Activated T-cell treated with anti-CD3 and anti-CD28 coated beads, Interleukin-2, amount 50 U/mL, for 24 hours (primary cell): ENCODE results near the gene PHACTR2.

Experiments
- DNase-seq: peaks from one replicate; pipeline ENCODE4 v3.0.0-alpha.2; 2020
- H3K27ac Mint-ChIP-seq: 2 replicates; pipeline ENCODE4 v1.8.0; 2020; ENCODE audit warnings: mild to moderate bottlenecking, mixed read lengths
- H3K27me3 Mint-ChIP-seq: 2 replicates; pipeline ENCODE4 v1.8.0; 2020; ENCODE audit warnings: mixed read lengths
- H3K36me3 Mint-ChIP-seq: 2 replicates; pipeline ENCODE4 v1.8.0; 2020; ENCODE audit warnings: low read depth, mixed read lengths
- H3K4me1 Mint-ChIP-seq: 2 replicates; pipeline ENCODE4 v1.8.0; 2020; ENCODE audit warnings: low read depth, mixed read lengths
- H3K4me3 Mint-ChIP-seq: 2 replicates; pipeline ENCODE4 v1.8.0; 2020; ENCODE audit warnings: mild to moderate bottlenecking, moderate library complexity, mixed read lengths
- H3K9me3 Mint-ChIP-seq: 2 replicates; pipeline ENCODE4 v1.8.0; 2020; ENCODE audit warnings: mixed read lengths

The PHACTR2 gene

DNA sequence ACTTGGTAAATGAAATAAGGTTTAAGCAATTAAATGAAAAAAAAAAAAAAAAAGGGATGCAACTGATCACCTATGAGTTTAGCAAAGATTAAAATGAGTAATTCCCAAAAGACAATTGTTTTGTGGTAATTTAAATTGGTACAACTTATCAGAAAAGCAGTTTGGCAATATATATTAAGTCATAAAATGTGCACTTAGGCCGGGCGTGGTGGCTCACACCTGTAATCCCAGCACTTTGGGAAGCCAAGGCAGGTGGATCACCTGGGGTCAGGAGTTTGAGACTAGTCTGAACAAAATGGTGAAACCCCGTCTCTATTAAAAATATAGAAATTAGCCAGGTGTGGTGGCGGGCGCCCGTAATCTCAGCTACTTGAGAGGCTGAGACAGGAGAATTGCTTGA, 7.9 kb downstream of the PHACTR2 start:
- DNase-seq: no peak
- peaks cover 32% of the 10 kb centered on the region for H3K4me1 Mint-ChIP-seq

DNA sequence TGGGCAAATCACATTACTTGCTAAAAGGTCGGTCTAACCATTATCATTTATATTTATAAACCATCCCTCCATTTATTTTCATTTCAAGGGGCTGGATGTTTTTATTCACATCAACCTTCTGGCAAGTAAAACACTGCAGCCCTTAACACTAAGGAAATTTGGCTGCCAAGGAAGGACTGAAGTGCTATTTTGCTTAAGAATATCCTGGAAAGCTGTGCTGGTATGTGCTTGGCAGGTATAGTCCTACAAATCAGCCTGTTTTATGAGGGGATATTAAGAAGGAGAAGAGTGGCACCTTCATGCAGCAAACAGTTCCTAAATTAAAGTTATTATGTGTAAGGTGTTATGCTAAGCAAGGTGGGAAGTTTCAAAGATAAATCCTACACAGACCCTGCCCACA, 9.8 kb downstream of the PHACTR2 start:
- peaks cover 5% of the 10 kb centered on the region for H3K36me3 Mint-ChIP-seq
- no peak overlapping the region for H3K27ac Mint-ChIP-seq
- no peaks in the 10 kb centered on the region for H3K27me3 Mint-ChIP-seq
- H3K4me1 Mint-ChIP-seq: peaks cover 37% of the 10 kb centered on the region
- H3K9me3 Mint-ChIP-seq: peaks cover 4% of the 10 kb centered on the region
- no peak overlapping the region for H3K4me3 Mint-ChIP-seq
- DNase-seq: no peak

More for the DNA sequence above, 7.9 kb downstream of the PHACTR2 start:
- no peak overlapping the region for H3K4me3 Mint-ChIP-seq
- peaks cover 9% of the 10 kb centered on the region for H3K36me3 Mint-ChIP-seq
- no peak overlapping the region for H3K27ac Mint-ChIP-seq
- peaks cover 13% of the 10 kb centered on the region for H3K9me3 Mint-ChIP-seq
- no peaks in the 10 kb centered on the region for H3K27me3 Mint-ChIP-seq

DNA sequence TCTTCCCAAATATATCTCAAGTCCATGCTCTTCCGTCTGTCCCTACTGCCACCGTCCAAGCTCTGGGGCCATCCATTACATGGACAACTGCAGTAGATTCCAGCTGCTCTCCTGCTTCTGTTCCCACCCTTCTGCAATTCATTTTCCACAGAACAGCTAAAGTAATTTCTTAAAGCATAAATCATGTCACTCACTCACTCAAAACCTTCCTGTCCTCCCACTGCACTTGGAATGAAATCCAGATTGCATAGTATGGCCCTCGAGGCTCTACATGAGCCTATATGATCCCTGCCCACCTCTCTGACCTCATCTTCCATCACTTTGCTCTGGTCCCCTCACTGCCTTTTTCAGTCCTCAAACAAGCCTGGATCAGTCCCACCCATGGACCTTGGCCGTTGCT, 10.9 kb downstream of the PHACTR2 start:
- no peak overlapping the region for H3K4me3 Mint-ChIP-seq
- peaks cover 3% of the 10 kb centered on the region for H3K36me3 Mint-ChIP-seq
- H3K27ac Mint-ChIP-seq: no peak overlapping the region
- no peak for DNase-seq
- H3K27me3 Mint-ChIP-seq: no peaks in the 10 kb centered on the region
- H3K4me1 Mint-ChIP-seq: peaks cover 42% of the 10 kb centered on the region
- H3K9me3 Mint-ChIP-seq: no peaks in the 10 kb centered on the region

DNA sequence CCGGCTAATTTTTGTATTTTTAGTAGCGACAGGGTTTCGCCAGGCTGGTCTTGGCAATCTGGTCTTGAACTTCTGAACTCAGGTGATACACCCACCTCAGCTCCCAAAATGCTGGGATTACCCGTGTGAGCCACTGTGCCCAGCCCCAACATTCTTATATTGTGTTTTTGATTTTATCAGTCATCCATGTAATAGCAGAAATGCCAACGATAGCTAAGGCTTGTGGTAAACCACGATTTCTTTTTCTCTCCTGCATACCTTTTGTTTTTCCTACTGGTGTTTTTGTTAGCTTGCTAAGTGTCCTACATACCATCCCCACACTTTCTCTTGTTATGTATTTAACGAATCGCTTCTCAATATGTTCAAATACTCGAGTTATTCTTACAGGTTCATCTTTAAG, 12.1 kb downstream of the PHACTR2 start:
- Mint-ChIP-seq H3K27me3 (no peaks in the 10 kb centered on the region), H3K4me3 (no peak overlapping the region), H3K4me1 (peaks cover 52% of the 10 kb centered on the region), H3K36me3 (peaks cover 3% of the 10 kb centered on the region), H3K9me3 (no peaks in the 10 kb centered on the region), H3K27ac (no peak overlapping the region)
- no peak for DNase-seq

DNA sequence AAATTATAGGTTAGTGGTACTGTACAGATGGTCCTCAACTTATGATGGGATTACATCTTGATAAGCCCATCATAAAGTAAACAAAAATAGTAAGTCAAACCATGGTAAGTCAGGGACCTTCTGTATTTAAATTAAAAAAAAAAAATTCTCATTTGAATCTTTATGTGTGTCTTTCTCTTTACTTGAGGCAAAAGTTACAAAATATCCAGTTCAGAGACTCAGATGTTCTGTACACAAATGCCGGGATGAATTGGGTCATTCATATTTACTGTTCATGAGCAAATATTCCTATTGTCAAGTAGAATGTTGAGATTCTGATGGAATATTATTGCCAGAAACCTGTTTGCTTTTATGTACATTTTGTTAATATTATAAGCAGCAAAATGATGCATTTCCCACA, 13.4 kb downstream of the PHACTR2 start:
- no peak for DNase-seq
- no peaks in the 10 kb centered on the region for H3K9me3 Mint-ChIP-seq
- H3K4me3 Mint-ChIP-seq: no peak overlapping the region
- peaks cover 63% of the 10 kb centered on the region for H3K4me1 Mint-ChIP-seq
- H3K27ac Mint-ChIP-seq: no peak overlapping the region
- H3K27me3 Mint-ChIP-seq: no peaks in the 10 kb centered on the region
- H3K36me3 Mint-ChIP-seq: peaks cover 3% of the 10 kb centered on the region

DNA sequence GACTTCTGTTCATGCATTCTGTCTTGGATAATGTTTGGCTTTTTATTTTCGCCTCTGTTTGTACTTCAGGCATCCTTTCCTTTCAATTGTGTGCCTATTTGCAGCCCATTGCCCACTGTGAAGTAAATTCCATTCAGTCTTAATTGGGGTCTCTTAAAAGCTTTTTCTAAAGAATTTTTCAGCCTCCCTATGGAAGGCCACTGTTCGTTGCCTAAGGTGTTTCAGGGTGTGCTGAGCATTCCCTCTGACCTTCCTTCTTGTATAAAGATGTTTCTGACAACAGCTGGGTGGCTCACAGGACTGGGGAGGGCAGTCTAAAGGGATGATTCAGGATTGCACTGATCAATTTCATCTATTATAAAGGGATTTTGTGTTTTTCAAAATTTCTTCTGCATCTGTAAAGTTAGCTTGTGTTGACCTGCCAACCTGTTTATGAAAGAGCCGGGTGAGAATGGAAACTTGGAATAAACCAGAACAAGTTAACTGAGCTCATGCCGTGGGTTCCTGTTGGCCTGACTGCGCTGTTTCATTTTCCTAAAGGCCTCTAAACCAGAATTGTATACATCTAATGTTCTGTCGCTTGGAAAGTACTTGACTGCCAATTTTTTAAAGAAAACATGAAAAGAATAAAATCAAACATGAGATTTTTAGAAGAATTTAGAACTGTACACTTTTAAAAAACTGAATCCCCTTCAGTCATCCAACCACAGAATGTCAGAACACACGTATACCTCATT, 14.3 kb downstream of the PHACTR2 start:
- Mint-ChIP-seq H3K27me3 (no peaks in the 10 kb centered on the region), H3K27ac (no peak overlapping the region)

DNA sequence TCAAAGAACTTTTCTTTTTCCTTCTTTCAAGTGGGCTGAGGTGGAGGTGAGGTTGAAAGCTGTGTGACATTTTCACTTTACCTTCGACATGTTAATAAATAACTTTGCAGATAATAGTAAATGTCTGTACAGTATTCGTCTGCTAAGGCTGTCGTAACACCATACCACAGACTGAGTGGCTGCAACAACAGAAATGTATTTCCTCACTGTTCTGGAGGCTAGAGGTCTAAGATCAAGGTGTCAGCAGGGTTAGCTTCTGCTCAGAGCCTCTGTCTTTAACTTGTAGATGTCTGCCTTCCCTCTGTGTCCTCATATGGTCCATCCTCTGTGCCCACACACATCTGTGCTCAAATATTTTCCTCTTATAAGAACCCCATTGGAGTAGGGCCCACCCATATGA, 14.9 kb downstream of the PHACTR2 start:
- H3K4me3 Mint-ChIP-seq: no peak overlapping the region

More for the DNA sequence above, 14.3 kb downstream of the PHACTR2 start:
- H3K4me3 Mint-ChIP-seq: no peak overlapping the region
- H3K9me3 Mint-ChIP-seq: no peaks in the 10 kb centered on the region
- no peak for DNase-seq
- peaks cover 70% of the 10 kb centered on the region for H3K4me1 Mint-ChIP-seq
- peaks cover 3% of the 10 kb centered on the region for H3K36me3 Mint-ChIP-seq

DNA sequence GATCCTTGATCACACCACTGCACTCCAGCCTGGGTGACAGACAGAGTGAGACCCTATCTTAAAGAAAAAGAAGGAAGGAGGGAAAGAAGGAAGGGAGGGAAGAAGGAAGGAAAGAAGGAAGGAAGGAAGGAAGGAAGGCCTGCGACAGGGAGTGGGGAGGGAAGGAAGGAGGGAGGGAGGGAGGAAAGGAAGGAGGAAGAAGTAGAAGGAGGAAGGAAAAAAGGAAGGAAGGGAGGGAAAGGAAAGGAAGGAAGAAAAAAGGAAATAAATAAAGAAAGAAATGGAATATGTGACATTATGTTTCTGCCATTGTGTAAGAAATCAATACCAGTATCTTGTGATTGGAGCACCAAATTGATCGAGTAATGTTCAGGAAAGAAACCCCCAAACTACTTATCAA, 16.2 kb downstream of the PHACTR2 start:
- no peaks in the 10 kb centered on the region for H3K9me3 Mint-ChIP-seq
- H3K27ac Mint-ChIP-seq: peak overlapping the region; percentile 81
- H3K4me1 Mint-ChIP-seq: peaks cover 62% of the 10 kb centered on the region
- H3K36me3 Mint-ChIP-seq: peaks cover 3% of the 10 kb centered on the region
- no peak overlapping the region for H3K4me3 Mint-ChIP-seq
- DNase-seq: no peak
- H3K27me3 Mint-ChIP-seq: no peaks in the 10 kb centered on the region

More for the DNA sequence above, 14.9 kb downstream of the PHACTR2 start:
- Mint-ChIP-seq H3K27me3 (no peaks in the 10 kb centered on the region), H3K27ac (no peak overlapping the region), H3K4me1 (peaks cover 67% of the 10 kb centered on the region), H3K36me3 (peaks cover 3% of the 10 kb centered on the region), H3K9me3 (no peaks in the 10 kb centered on the region)
- DNase-seq: no peak

DNA sequence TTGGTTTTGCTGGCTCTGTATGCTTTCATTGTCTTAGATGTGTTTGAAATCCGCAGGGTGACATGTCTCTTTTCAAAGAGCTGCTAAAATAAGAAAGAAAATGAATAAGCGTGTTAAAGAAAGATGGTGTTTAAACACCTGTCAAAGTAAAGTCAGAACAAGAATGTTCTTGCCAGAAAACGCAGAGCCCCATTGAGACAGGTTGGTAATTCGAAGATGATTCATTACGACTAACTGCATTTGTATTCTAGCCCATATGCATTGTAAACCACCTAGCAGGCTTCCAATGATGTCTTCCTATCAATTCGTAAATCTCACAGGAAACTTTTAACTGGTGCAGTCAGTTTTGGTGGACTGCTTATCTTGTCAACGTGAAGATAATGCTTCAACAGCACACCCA, 16.8 kb downstream of the PHACTR2 start:
- no peaks in the 10 kb centered on the region for H3K9me3 Mint-ChIP-seq
- peak overlapping the region; percentile 18 for H3K27ac Mint-ChIP-seq
- no peak for DNase-seq
- peaks cover 3% of the 10 kb centered on the region for H3K36me3 Mint-ChIP-seq
- peaks cover 57% of the 10 kb centered on the region for H3K4me1 Mint-ChIP-seq
- H3K4me3 Mint-ChIP-seq: no peak overlapping the region
- no peaks in the 10 kb centered on the region for H3K27me3 Mint-ChIP-seq

DNA sequence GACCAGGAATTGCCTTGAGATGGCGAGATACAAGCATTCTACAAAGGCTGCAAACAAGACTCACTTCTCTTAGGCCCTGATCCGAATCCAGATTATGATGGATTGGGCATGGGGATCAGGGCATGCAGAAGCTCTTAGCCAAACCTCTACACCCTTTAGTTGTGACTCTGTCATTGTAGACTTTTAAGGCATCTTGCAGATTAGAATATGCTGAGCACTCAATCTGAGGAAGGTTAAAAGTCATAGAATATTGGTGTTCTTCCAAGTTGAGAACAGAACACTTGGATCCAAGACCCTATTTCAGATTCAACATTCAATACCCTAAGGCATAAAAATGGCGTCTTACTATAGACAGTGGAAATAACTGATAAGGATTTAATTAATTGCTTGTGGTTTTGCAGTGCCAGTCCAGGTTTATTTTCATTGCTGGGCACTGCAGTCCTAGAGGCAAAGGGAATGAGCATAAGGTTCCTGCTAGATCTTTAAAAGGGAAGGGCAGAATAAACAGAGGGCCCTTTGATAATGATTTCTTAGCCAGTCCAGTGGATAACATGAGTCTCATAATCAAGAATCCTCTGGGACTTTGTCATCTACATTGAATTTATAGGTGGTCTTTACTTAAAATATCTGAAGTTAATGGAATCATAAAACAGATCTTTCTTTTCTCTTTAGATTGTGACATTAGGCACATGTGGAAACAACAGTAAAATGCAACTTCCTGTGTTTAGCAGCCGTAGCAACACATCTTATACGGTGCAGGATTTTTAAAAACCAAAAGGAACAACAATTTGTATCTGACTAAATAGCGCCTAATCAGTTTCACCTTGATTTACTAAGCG, 17.6 kb downstream of the PHACTR2 start:
- H3K27ac Mint-ChIP-seq: no peak overlapping the region
- peaks cover 51% of the 10 kb centered on the region for H3K4me1 Mint-ChIP-seq
- no peak overlapping the region for H3K4me3 Mint-ChIP-seq
- peaks cover 3% of the 10 kb centered on the region for H3K36me3 Mint-ChIP-seq
- no peaks in the 10 kb centered on the region for H3K9me3 Mint-ChIP-seq
- DNase-seq: no peak
- H3K27me3 Mint-ChIP-seq: no peaks in the 10 kb centered on the region

DNA sequence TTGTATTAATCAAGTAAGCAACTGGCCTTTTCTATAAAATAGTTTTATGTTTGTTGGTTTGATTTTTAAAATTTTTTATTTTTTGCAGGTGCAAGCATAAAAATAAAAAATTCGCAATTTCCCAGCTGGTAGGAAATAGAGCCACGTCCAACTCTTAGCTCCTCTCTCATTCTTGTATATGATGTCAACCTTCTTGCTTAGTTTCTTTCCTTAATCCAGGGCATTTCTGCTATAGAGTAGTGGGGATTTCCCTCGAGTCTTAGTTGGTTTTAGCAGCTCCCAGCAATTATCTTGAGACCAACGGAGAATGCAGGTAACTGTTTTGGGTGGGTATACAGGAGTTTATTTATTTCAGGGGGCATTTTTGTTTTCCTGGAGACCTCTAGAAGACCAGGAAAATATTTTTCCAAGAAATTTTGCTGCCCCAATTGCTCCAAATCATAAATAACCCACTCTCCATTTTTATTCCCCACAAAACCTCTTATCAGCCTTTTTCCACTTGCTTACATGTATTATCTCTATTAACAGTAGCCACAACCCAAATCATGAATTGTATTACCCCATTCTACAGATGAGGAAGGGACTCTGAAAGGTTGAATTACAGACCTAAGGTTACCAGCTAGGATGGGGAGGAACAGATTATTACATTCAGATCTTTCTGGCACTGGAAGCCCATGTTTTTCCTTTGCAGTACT, 18.4 kb downstream of the PHACTR2 start:
- Mint-ChIP-seq H3K4me3 (no peak overlapping the region), H3K27ac (no peak overlapping the region), H3K27me3 (no peaks in the 10 kb centered on the region), H3K4me1 (peaks cover 47% of the 10 kb centered on the region), H3K9me3 (no peaks in the 10 kb centered on the region), H3K36me3 (no peaks in the 10 kb centered on the region)
- DNase-seq: no peak

DNA sequence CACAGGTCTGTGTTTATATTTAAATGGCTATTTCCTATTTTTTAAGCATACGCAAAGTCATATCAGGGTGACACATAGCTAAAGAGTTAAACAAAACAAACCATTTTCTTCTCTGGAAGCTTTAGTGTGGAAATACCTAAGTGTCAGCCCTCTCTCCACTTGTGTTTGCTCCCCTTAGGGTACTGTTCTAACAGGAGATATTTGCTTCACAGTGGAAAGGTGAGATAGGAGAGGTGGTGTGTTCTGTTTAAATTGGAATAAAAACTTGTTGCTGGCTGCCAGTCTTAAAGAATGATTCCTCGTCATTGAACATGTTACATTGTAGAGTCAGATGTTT, 18.9 kb downstream of the PHACTR2 start:
- H3K9me3 Mint-ChIP-seq: no peaks in the 10 kb centered on the region
- no peak for DNase-seq
- H3K4me3 Mint-ChIP-seq: no peak overlapping the region
- H3K36me3 Mint-ChIP-seq: no peaks in the 10 kb centered on the region
- peaks cover 44% of the 10 kb centered on the region for H3K4me1 Mint-ChIP-seq
- H3K27me3 Mint-ChIP-seq: no peaks in the 10 kb centered on the region
- no peak overlapping the region for H3K27ac Mint-ChIP-seq

DNA sequence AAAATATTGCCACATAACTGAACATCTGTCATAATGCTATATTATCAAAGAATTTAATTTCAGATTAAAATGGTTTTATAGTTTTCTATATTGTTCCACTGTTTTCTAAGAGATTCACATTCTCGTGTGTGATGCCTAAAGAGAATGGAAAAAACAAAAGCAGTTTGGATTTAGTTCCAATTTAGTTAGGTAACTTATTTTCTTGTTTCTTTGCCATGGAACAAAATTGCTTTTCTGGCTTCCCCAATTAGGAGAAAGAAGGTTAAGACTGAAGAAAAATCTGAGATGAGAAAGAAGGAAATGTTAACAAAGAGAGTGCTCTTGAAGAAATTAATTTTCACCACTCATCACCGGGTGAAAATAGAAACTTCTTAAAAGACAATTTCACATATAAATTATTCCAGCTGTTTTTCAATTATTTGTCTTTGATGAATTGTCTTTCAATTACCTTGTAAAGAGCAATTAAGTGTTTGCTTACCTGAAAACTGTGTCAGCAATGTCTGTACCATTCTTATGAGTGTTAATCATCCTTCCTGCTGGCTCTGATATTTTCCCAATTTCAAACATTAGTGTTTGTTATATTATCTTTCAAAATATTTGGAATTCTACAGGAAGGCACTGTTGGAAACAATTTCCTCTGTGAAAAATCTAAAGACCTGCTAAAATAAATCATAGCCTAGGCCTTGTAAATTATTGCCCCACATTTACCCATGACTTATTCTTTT, 19.5 kb downstream of the PHACTR2 start:
- no peaks in the 10 kb centered on the region for H3K9me3 Mint-ChIP-seq
- H3K36me3 Mint-ChIP-seq: no peaks in the 10 kb centered on the region
- no peaks in the 10 kb centered on the region for H3K27me3 Mint-ChIP-seq
- no peak overlapping the region for H3K27ac Mint-ChIP-seq
- DNase-seq: no peak
- H3K4me1 Mint-ChIP-seq: peaks cover 39% of the 10 kb centered on the region
- H3K4me3 Mint-ChIP-seq: no peak overlapping the region

DNA sequence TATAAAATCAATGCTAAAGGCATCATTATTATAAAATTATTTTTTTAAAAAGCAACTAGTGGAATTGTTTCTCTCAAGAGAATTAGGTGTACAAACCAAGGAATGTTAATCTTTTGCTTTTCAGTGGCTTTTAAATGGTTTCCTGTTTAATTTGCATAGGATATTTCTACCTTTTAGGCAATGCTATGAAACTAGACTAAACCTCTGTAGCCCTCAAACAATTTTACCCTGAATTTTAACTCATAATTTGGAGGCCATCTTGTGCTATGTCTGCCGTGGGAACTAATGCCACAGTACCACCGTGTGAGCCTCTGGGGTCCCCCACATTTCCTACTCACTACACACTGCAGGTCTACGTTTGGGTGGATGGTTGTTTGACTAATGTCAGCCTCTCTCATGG, 20.6 kb downstream of the PHACTR2 start:
- Mint-ChIP-seq H3K4me1 (peaks cover 38% of the 10 kb centered on the region), H3K36me3 (no peaks in the 10 kb centered on the region), H3K27me3 (no peaks in the 10 kb centered on the region), H3K9me3 (no peaks in the 10 kb centered on the region), H3K4me3 (no peak overlapping the region), H3K27ac (no peak overlapping the region)
- no peak for DNase-seq
